Measurements from ENCODE around the gene COX4I2. TPM values are rescaled to one million over a fixed set of nuclear protein-coding genes. Genes with fewer than 3 reads are reported as not detected.
A peak's percentile ranks its signal among the peaks of the same experiment; 100 is the strongest.

COX4I2 gene
- total and polyA plus RNA-seq, 8 donors: 0.28 to 7.8 (median 0.79) TPM; not detected in 1

DNA sequence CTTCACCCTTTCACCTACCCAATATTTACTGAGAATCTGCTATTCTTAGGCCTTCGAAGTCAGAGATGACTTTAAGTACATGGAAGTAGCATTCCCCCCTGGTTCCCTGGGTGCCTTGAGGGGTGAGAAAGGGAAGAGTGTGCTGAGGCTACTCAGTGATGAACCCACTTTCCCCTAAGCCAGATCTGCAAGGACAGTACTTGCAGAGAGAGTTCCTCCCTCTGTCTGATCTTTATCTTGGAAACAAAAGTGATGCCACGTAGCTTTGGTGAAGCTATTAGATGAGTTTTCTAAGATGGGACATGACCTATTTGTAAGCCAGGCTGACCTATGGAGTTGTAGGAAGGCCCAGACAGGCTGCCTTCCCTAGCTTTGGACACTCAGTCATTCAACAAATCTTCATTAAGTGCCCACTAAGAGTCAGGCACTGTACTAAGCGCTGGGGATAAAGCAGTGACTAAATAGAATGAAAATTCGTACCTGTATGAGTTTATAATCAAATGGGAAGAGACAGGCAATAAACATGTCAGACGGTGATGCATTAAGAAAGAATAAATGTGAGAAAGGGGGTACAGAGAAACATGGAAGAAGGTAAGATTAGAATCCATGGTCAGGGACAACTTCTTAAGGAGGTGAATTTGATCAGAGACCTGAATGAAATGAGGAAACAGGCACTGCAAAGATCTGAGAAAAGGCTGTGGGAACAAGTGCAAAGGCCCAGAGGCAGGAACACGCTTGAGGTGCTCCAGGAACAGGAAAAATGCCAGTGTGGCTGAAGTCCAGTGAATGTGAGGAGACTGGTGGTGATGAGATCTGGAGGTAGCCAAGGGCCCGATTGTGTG is 42.8 kb downstream of the COX4I2 start:
- WGBS, 2 donors: 76 to 79% methylated on average over 7 of the region's 7 CpGs
- Histone ChIP-seq H3K9me3 (no peaks in the 10 kb centered on the region), H3K27ac (peak overlapping the region in 1 of 4 donors; percentile 8), H3K36me3 (peaks cover 0 to 11% (median 0%) of the 10 kb centered on the region in 3 donors), H3K27me3 (no peaks in the 10 kb centered on the region), H3K4me1 (peaks cover 21 to 39% (median 25%) of the 10 kb centered on the region in 3 donors), H3K4me3 (no peak overlapping the region)
- intact Hi-C loops (cut with DNase I): no loop called here
- TF ChIP-seq, protein P1, sequence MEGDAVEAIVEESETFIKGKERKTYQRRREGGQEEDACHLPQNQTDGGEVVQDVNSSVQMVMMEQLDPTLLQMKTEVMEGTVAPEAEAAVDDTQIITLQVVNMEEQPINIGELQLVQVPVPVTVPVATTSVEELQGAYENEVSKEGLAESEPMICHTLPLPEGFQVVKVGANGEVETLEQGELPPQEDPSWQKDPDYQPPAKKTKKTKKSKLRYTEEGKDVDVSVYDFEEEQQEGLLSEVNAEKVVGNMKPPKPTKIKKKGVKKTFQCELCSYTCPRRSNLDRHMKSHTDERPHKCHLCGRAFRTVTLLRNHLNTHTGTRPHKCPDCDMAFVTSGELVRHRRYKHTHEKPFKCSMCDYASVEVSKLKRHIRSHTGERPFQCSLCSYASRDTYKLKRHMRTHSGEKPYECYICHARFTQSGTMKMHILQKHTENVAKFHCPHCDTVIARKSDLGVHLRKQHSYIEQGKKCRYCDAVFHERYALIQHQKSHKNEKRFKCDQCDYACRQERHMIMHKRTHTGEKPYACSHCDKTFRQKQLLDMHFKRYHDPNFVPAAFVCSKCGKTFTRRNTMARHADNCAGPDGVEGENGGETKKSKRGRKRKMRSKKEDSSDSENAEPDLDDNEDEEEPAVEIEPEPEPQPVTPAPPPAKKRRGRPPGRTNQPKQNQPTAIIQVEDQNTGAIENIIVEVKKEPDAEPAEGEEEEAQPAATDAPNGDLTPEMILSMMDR (IDR thresholded peaks at IDR 0.05): no peak
- no peak for ATAC-seq
- DNase-seq: no peak
- no peak for FAIRE-seq

DNA sequence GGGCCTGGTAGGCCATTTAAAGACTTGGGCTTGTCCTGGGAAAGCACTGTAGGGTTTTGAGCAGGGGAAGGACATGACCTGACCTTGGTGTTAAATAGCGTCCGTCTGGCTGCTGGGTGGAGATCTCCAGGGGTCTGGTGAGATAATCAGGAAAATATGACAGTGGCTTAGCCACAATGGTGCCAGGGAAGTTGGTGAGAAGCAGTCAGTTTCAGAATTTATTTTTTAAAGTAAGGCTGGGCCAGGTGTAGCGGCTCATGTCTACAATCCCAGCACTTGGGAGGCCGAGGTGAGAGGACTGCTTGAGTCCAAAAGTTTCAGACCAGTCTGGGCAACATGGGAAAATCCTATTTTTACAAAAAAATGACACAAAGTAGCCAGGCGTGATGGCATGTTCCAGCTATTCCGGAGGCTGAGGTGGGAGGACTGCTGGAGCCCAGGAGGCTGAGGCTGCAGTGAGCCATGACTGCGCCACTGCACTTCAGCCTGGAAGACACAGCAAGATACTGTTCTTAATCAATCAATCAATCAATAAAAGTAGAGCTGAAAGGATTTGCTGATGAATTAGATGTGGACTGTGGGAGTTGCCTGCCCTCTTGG is 43.5 kb downstream of the COX4I2 start:
- FAIRE-seq: no peak

DNA sequence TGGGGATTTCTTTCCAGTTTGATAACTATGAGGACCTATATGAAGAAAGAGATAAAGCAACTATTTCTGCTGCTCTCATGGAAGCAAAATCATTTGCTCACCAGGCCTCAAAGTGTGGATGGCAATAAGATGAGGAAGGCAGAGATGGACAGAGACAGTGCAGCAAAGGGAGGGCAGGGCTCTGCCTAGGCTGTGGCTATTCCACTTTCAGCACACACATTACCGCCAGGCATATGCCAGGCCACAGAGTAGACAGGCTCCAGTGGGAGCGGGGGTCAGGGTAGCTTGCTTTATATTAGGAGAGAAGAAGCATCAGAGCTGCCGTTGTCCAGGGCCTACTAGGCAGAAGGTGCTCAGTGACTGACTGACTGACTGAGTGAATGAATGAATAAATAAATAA is 44.1 kb downstream of the COX4I2 start:
- peaks cover 0 to 17% (median 0%) of the 10 kb centered on the region in 3 donors for H3K36me3 ChIP-seq
- no peaks in the 10 kb centered on the region for H3K27me3 ChIP-seq
- H3K27ac ChIP-seq: no peak overlapping the region
- FAIRE-seq (no peak), ATAC-seq (no peak), DNase-seq (no peak)
- TF ChIP-seq, protein P1 (IDR thresholded peaks at IDR 0.05): no peak
- 91 to 99% methylated on average over 3 of the region's 3 CpGs for WGBS, 2 donors
- H3K9me3 ChIP-seq: no peaks in the 10 kb centered on the region
- intact Hi-C loops (cut with DNase I): no loop called here
- no peak overlapping the region for H3K4me3 ChIP-seq
- H3K4me1 ChIP-seq: peaks cover 20 to 30% (median 21%) of the 10 kb centered on the region in 3 donors

More for the DNA sequence above, 43.5 kb downstream of the COX4I2 start:
- Histone ChIP-seq H3K27ac (peak overlapping the region in 1 of 4 donors; percentile 8), H3K4me3 (no peak overlapping the region), H3K27me3 (no peaks in the 10 kb centered on the region), H3K4me1 (peaks cover 20 to 32% (median 21%) of the 10 kb centered on the region in 3 donors), H3K9me3 (no peaks in the 10 kb centered on the region), H3K36me3 (peaks cover 0 to 13% (median 0%) of the 10 kb centered on the region in 3 donors)
- WGBS, 2 donors: 82 to 85% methylated on average over 7 of the region's 7 CpGs
- no peak for DNase-seq
- intact Hi-C loops (cut with DNase I): no loop called here
- no peak for ATAC-seq
- TF ChIP-seq, protein P1 (IDR thresholded peaks at IDR 0.05): no peak

DNA sequence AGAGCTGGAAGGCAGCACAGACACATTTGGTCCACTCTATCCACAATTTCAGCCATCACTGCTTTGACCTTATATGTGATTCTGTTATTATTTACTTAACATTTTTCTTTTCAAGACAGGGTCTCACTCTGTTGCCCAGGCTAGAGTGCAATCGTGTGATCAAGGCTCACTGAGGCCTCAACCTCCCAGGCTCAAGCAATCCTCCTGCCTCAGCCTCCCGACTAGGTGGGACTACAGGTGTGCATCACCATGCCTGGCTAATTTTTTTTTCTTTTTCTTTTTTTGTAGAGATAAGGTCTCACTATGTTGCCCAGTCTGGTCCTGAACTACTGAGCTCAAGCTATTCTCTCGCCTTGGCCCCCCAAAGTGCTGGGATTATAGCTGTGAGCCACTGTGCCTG is 44.6 kb downstream of the COX4I2 start:
- Histone ChIP-seq H3K27me3 (no peaks in the 10 kb centered on the region), H3K9me3 (no peaks in the 10 kb centered on the region), H3K4me3 (no peak overlapping the region), H3K4me1 (peaks cover 20 to 30% (median 21%) of the 10 kb centered on the region in 3 donors), H3K27ac (no peak overlapping the region), H3K36me3 (peaks cover 0 to 17% (median 0%) of the 10 kb centered on the region in 3 donors)
- FAIRE-seq (no peak), ATAC-seq (no peak), DNase-seq (no peak)
- intact Hi-C loops (cut with DNase I): no loop called here
- TF ChIP-seq, protein P1 (IDR thresholded peaks at IDR 0.05): no peak
- 95 to 99% methylated on average over 3 of the region's 3 CpGs for WGBS, 2 donors
